HL-60/S4 treated with phorbol 12-myristate 13-acetate at 8.2 ng/mL for 4 days and 3 days (cell line): ENCODE results near the gene POLD2.

ENCODE experiments used
- in situ Hi-C: fragments of 300-500 bp; cut with MboI; formaldehyde crosslinking; loops from 2 replicates; pipeline ENCODE4 v1.15.0; 2022; ENCODE audit warnings: low sequenced_read_pairs

Gene POLD2

DNA sequence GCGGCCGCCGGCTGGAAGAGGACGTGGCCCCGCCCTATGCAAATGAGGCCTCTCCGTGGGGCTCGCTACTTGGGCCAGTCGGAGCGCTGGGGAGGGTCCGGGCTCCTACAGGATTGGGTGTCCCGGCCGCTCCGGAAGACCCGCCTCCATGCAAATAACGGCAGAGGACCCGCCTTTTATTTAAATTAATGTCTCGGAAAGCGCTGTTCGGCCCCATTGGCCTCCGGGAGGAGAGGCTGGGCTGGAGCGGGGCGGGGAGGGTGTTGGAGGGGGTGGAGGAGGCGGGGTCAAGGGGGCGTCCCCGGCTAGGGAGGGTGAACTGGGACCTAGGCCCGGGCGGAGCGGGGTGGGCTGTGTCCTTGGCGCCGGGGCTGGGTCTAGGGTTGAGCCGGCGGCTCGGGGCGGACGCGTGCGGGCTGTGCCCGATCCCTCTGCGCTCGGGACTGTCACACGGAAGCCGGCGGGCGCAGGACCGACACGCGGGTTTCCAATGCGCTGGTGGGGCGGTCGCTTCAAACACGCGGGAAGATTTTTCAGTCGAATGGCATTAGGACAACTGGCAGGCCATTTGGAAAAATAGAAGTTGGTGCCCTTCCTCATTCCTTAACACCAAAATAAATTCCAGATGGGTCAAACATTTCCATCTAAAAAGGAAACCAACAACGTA lies 40.7 kb downstream of the POLD2 start:
- in situ Hi-C loops = no loop called here

DNA sequence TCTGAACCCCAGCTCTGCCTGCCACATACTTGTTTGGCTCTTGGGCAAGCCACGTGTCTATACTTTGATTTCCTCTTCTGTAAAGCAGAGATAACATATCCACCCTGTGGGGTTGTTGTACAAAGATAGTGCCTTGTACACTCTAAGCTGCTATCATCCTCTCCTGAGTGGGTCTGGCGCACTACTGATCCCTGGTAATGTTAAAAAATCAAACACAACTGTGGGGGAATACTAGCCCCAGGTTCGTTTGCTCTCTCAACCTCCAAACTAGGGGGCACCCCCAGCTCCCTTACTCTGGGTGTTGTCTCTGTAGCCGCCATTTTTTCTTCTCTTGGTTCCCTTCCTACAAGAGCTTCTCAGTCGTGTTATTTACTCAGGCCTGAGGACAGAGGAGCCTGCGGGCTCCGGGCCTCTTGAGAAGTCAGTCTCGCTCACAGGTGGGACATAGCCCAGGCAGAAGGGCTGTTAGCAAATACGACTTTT lies 42.0 kb downstream of the POLD2 start:
- in situ Hi-C loops = no loop called here

DNA sequence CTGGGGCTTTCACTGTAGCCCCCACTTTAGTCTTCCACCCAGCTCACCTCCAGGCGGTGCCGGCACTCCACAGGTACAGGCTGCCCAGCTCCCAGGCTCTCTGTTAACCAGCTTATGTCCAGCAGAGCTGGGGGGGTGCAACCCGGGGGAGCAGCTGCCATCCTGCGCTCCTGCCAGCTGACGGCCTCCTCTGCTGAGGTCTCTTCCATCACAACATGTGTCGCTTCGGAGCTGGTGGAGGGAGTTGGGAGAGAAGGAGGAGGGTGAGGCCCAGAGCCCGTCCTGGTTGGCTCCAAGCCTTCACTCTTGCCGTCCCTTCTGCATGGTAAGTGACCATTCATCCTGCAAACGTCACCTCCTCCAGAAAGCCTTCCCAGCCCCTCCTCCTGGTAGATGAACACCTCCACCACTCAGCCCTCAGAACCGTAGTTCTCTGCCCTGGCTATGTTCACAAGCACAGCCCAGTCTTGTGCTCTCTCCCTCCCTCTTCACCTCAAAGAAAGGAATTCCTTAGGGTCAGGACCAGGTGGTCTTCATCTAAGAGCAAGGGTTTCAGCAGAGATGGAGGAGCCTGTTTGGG lies 42.6 kb downstream of the POLD2 start:
- in situ Hi-C loops = no loop called here

DNA sequence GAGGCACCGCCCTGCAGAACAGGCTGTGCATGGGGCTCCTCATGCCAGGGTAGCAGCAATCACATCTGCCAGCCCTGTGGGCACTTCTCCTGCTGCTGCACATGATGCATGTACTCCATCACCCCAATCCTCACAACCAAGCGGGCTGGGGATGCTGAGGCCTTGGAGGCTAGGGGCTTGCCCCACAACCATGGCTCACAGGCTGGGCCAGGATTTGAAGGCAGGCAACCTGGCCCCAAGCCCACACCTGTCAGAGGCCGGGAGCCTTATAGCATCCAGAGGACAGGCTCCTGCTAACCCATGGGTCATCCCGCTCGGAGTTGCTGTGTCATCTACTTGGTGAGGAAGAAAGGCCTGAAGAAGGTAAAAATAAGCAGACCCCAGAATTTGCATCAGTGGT lies 43.2 kb downstream of the POLD2 start:
- in situ Hi-C loops = no loop called here

DNA sequence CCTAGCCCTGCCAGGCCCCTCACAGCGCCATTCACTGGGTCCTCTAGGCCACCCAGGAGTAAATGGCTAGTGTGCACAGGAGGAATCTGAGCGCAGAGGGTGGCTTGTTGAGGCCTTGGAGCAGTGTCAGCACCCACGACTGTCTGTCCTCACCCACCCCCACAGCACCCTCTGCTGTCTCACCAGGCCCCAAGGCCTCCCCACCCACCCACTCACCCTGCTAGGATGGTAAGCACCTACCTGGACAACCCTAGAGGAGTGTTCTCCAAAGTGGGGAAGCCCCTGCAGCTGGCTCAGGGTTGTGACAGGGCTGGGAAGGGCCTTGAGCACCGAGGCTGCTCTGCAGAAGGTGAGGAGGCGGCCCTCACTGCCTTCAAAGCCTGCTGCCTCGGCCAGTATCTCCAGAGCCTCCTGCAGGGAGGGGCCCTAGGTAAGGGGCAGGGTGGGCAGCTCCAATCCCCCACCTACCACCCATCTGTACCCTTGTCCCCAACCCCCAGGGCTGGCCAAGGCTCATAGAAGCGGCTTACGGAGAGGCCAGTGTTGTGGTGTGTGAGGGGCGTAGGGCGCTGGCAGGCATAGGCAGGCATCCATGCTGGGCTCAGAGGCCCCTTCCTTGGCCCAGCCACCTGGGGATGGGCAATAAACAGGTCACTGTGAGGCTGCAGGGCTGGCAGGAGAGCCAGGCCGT lies 43.9 kb downstream of the POLD2 start:
- in situ Hi-C loops = no loop called here

DNA sequence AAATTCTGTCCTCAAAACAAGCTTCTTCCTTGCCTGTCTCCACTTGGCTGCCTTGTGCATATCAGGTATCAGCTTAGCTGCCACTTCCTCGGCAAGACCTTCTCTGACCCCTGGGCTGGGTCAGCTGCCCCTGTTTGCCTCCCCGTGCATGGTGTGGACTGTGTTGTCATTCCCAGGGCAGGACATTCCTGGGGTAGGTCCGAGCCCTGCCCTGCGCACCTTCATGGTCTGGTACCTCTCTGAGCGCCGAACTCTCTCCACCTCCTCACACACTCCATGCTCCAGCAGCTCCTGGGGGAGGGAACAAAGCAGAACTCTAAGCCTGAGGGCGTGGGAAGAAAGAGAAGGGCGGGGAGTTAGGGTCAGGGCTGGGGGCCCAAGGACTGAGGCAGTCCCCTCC lies 44.8 kb downstream of the POLD2 start:
- in situ Hi-C loops = no loop called here

DNA sequence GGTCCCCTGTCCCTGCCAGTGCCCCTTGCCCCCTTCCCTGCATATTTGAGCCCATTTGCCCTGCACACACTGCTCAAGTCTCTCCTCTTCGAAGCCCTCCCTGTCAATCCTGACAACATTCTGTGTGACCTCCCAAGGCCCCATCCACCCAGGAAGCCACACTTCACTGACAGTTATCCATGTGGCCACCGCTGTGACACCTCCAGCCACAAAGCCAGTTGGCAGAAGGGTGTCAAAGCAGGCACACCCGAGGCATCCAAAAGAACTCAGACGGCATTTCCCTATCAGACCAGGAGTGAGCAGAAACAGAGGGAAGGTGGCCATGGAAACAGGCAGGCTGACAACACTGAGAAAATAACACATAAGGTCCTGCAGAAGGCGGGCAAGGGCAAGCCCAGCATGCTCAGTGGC lies 45.7 kb downstream of the POLD2 start:
- in situ Hi-C loops = no loop called here

DNA sequence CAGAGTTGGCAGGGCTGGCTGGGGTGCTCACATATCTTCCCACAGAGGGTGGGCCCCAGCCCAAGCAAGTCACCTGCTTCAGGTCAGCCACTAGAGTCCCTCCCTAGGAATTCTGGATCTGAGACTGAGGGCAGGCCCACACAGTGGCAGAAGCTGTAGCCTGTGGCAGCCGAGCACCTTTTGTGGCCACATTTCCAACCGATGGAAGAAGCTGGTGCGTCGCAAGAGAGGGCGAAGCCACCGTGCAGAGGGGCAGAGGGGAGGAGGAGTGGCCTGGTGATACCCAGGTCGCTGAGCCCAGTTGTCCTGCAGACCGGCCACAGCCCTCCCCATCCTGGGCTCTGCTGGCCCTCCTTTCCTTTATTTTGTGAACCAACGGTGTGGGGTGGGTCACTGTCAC lies 46.3 kb downstream of the POLD2 start:
- in situ Hi-C loops = no loop called here

DNA sequence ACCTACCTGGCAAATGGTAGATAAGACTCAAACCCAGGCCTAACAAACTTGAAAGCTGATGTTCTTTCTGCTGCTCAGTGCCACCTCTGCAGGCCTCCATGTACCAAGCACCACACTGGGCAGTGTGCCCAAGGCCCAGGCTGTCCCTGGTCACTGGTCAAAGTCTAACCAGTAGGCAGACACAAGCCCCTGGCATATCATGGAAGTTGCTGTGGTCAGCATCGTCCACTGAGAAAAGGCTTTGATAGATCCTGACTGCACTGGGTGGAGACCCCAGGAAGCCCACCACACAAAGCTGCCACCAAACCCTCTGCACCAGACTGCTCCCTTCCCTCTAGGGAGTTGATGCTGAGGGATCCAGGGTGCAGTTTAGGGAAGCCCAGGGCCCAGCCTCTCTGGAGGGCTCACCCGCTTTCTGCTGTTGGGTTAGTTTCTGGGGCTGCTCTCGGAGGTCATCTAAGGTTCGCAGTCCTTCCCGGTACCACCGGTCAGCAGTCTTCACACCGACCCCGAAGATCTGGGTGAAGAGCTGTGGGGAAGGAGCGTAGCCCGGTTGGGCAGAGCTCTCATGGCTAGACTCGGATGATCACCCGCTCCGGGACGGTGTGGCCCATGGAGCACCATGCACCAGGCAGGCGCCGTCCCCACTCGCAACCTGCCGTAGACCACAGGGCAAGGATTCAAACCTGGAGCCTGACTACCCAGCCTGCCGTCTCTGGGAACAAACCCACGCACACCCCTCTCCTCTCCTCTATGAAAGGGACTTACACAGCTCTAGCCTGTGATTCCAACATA lies 47.0 kb downstream of the POLD2 start:
- in situ Hi-C loops = no loop called here

DNA sequence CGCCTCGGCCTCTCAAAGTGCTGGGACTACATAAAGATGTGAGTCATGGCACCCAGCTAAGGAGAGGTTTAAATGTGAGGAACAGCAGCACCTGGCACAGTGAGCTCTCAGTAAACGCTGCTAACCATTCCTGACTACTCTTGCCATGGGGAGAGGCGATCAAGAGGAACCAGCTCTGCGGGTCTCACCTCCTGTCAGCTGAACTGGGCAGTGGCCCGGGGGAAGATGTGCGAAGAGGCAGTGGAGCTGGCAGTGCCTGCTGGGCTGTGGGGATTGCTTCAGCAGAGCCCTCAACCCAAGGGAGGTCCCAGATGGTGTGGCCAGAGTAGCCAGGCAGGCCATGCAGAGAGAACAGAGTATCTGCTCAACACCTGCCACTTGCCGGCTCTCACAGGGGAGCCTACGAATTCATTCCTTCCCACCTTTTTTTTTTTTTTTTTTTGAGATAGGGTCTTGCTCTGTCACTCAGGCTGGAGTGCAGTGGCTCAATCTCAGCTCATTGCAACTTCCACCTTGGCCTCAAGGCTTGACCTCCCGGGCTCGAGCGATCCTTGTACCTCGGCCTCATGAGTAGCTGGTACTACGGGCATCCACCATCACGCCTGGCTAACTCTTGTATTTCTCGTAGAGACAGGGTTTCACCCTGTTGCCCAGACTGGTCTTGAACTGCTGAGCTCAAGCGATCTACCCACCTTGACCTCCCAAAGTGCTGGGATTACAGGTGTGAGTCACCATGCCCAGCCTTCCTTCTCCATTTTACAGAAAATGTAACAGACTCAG lies 47.9 kb downstream of the POLD2 start:
- in situ Hi-C loops = no loop called here

DNA sequence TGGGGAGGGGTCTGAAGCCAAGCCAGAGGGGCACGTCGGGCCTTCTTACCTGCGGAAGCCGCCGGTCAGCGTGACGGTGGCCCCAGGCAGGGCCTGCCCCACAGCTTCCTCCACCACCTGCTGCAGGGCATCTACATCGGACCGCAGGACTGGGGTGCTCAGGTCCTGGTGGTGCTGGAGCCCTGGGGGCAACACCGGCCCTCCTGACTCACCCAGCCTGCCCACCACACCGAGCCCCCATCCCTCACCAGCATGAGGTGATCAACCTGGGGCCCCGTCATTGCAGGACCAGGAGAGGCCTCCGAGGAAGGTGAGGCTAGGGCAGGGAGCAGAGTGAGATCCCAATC lies 49.0 kb downstream of the POLD2 start:
- in situ Hi-C loops = no loop called here

DNA sequence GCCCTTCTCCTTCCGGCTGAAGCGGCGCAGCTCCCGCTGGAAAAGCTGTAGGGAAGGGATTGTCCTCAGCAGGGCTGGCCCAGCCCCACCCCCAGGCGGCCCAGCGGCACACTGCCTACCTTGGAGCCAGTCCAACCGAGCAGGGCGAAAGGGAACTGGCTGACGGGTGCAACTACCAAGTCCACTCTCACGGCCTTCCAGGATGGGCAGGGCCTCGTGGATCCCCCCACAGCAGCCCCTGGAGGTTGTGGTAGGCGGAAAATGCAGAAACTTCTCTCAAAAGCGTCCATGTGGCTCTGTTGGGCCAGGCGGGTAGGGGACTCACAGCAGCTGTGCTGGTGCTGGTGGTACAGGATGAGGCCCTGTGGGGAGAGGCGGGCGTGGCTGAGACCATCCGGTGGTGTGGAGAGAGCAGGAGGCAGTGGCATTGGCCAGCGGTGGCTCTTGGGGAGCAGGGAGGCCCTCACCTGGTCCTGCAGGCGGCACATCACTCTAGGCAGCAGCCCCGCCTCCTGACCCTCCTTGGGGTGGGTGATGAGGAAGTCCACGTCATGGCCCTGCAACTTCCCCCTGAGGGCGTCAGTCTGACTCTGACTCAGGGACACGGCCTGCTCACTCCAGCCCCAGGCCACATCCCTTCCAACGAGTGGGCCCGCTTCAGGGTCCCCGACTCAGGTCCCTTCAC lies 49.5 kb downstream of the POLD2 start:
- in situ Hi-C loops = no loop called here

DNA sequence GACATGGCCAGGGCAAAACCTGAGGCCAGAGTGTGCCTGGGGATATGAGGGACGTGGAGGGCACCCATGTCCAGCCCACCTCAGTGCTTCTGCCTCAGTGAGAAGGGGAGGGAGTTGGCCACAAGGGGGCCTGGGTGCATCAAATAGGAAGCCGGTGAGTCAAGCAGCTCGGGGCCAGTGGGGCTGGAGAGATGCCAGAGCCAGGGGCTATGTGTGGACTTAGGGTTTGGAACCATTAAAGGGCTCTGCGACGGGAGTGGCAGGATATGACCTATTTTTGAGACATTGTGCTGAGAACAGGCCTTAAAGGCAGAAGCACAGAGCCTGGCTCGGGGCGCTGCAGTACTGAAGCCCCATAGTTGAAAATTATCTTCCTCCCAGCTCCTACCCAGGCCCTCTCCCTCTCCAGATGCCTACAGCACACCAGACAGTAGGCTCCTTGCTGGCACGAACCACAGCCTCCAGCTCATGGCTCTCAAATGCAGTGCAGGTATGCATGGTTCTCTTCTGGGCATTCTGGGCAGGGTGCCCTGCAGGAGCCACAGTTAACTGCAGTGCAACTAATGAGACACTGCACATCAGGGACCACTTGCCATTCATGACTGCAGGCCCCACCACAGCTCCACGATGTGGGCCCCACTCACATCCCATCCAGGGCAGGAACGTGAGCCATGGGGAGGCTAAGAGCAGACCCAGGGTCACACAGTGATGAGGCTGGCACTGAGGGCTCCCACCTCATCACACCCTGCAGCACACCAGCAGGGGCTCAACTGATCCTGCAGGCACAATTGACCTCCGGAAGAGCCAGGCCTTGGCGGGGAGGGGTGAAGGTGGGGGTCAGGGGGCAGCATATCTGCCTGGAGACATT lies 50.8 kb downstream of the POLD2 start:
- in situ Hi-C loops = no loop called here

DNA sequence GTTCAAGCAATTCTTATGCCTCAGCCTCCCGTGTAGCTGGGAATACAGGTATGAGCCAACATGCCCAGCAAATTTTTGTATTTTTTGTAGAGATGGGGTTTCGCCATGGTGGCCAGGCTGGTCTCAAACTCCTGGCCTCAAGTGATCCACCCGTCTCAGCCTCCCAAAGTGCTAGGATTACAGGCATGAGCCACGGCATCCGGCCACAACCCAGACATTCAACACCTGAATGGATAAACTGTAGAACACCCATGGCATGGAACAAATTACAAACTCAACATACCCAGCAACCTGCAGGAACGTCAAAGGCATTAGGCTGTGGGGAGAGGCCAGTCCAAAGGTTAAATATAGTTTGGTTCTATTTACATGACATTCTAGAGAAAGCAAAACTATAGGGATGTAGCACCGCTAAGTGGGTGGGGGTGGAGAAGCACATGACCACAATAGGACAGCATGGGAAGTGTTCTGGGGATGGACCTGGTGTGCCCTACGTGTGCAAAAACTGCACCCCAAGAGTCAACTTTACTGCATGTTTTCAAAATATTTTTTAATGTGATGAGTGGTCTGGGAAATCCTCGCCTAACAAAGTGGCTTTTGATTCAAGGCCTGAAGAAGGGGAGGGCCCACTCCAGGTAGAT lies 51.5 kb downstream of the POLD2 start:
- in situ Hi-C loops = no loop called here

DNA sequence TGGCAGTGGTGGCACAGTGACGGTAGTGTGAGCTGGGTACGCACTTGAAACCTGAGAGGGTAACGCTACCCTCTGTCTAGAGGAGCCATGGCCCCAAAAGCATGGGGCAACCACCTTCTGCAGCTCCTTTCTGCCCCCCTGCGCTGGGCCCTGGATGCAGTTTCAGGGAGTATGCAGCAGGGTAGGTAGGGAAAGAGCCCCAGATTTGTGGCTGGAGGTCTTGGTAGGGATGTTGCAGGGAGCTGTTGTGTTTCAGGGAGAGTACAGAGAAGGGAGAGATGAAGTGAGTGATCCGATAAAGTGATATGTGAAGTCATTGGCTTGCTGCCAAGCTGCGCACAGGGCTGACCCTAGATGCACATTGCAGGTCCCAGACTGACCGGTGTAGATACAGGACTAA lies 55.3 kb downstream of the POLD2 start:
- in situ Hi-C loops = no loop called here

DNA sequence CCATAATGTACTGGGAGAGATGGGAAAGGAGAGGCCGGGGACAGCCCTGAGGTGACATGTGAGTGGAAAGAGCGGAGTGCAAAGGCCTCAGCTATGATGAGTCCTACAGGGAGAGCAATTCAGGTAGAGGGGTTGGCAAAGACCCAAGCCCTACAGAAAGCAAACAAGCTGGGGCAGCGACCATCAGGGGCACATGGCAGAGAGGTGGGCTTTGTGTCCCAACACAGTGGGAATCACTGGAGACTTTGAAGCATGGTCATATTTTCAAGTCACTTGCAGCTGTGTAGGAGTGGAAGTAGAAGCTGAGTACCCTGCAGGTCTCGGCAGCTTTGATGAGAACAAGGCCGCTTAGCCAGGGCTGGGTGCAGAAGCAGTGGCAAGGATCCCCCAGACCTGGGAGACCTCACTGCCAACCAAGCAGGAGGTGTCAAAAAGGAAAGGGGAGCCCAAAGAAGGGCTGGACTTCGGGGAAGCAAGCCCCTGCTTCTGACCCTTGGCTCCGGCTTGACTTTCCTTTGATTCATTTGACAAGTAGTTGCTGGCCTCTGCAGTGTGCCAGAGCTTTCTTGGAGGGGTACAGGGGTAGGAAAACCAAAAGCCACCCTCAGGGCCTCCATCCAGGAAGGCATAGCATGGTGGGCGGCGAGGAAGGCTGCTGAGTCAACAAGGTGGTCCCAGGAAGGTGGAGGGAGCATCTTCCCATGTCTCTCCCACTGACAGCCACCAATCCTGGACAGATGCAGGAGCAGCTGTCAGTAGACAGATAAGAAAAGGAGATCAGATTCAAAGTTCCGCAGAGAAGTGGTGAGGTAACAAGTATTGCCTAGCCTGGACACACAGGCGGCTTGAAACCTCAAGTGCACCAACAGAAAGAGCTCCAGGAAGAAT lies 56.0 kb downstream of the POLD2 start:
- in situ Hi-C loops = no loop called here

DNA sequence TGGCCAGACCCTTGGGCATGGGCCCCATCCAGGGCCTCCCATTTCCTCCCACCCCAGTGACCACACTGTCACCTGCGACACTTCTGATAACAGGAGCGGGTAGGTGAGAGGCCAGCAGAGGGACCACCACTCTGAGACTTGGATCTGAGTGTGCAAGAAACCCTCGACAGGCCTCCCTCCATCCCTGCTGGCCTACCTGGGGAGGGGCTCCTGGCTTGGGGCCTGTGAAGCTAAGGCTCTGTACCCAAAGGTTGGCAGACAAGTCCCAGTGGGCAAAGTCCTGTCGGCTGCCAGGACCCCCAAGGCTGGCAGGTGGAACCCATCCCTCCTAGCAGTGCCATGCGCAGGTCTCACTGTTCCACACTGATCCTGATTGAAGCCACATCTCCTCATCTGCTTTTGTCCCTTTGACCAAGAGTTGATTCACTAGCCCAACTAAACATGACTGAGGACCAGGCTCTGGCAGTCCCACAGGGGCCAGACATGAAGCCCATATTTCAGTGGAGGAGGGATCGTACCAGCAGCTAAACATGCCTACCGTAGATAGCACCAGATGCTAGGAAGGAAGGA lies 56.8 kb downstream of the POLD2 start:
- in situ Hi-C loops = no loop called here

DNA sequence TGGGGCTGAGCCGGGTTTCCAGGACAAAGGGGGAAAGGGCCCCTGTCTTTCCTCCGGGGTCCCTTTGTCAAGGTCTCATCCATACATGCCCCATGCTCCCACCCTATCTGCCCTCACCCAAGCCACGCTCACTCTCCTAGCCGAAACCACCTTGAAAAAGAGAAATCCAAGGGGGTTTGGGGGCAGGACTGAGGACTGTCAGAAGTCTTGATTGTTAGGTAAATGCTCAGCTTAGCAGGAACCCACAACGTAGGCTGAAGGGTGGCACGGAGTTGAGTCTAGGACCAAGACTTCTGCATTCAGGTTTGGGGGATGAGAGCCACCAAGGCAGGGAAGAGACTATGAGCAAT lies 57.3 kb downstream of the POLD2 start:
- in situ Hi-C loops = no loop called here
